Body of pancreas (tissue), 4 donors: Measurements from ENCODE around the gene TMEM187. TPM values are rescaled to one million over a fixed set of nuclear protein-coding genes. Genes with fewer than 3 reads are reported as not detected.
A peak's percentile ranks its signal among the peaks of the same experiment; 100 is the strongest.

ENCODE experiments used
- ATAC-seq: fragments of 150-250 bp; one replicate; pipeline ENCODE4 v1.9.1; 2016
- DNase-seq, 4 donors: peaks; one replicate each; pipeline ENCODE4 v3.0.0-alpha.2; 2019
- H3K27ac ChIP-seq, 4 donors: fragments of 200-600 bp; sonication (generic); 1 replicate in 3 of 4; 2 replicates in 1 of 4; pipeline versions ENCODE4 v1.5.1 to v1.6.1; 2016 to 2019; ENCODE audit warnings: mild to moderate bottlenecking in 1 of 4, mixed read lengths in 1 of 4, moderate library complexity in 1 of 4
- H3K27me3 ChIP-seq, 2 donors: fragments of 200-600 bp; sonication (generic); one replicate each; pipeline ENCODE4 v1.6.0; 2016; ENCODE audit warnings: mild to moderate bottlenecking in 1 of 2
- H3K36me3 ChIP-seq, 2 donors: fragments of 200-600 bp; sonication (generic); replicated peaks in 1 of 2; 2 replicates each; pipeline ENCODE4 v1.5.1; 2016; ENCODE audit warnings: low read depth in 2 of 2; ENCODE audit not compliant: insufficient read depth in 1 of 2
- H3K4me1 ChIP-seq: fragments of 200-600 bp; sonication (generic); one replicate; pipeline ENCODE4 v1.6.0; 2016
- H3K4me3 ChIP-seq, 2 donors: fragments of 200-600 bp; sonication (generic); 1 replicate in 1 of 2; 2 replicates in 1 of 2; pipeline ENCODE4 v1.5.1; 2016 to 2019
- H3K9me3 ChIP-seq, 3 donors: fragments of 200-600 bp; sonication (generic); 1 replicate in 2 of 3; 2 replicates in 1 of 3; pipeline ENCODE4 v1.5.1; 2016
- CTCF ChIP-seq, 7 experiments: fragments of 450-650 bp in 4 of 7; fragments of 200-600 bp in 3 of 7; sonication (generic) in 3 of 7; IDR thresholded peaks; one replicate each; pipeline ENCODE4 v1.5.1; 2016 to 2019; ENCODE audit warnings: antibody characterized with exemption in 7 of 7
- POLR2A ChIP-seq, 3 donors: fragments of 450-650 bp; IDR thresholded peaks; one replicate each; pipeline ENCODE4 v1.6.1; 2016; ENCODE audit warnings: antibody characterized with exemption in 3 of 3, mild to moderate bottlenecking in 2 of 3
- WGBS, 2 donors: methylation state at CpG; one replicate each; pipeline ENCODE4 v1.1.5; 2017; 5-methylcytosine and 5-hydroxymethylcytosine counted together
- intact Hi-C: fragments of 100-400 bp; cut with DNase I; formaldehyde crosslinking; loops from one replicate; pipeline ENCODE4 v1.15.1; 2023
- total RNA-seq, 2 donors: library from RNA; depleted of rRNA; stranded (reverse); fragments of >200 nt; gene quantifications; one replicate each; pipeline ENCODE4 v1.1.0, GENCODE V29; 2016

TMEM187 gene
- total RNA-seq, 2 donors from 2014 or later: 8.8 to 10.9 TPM

GRCh38 chrX:153968255-153968654 lies 4.3 kb upstream of the TMEM187 start:
- peak overlapping the region in 2 of 4 donors; percentile 61 to 95 for H3K27ac ChIP-seq
- H3K9me3 ChIP-seq: no peaks in the 10 kb centered on the region
- TF ChIP-seq CTCF (IDR thresholded peaks at IDR 0.05): no peak
- no peak for TF ChIP-seq POLR2A (IDR thresholded peaks at IDR 0.05)
- no peak for DNase-seq
- intact Hi-C loops: no loop called here
- no peaks in the 10 kb centered on the region for H3K36me3 ChIP-seq
- 18 to 60% methylated on average over 3 of the region's 9 CpGs for WGBS, 2 donors
- no peaks in the 10 kb centered on the region for H3K27me3 ChIP-seq
- ATAC-seq: no peak
- peaks cover 49% of the 10 kb centered on the region for H3K4me1 ChIP-seq
- H3K4me3 ChIP-seq: no peak overlapping the region

- Histone ChIP-seq H3K9me3 (no peaks in the 10 kb centered on the region), H3K27ac (peak overlapping the region in 2 of 4 donors; percentile 95 to 98), H3K27me3 (no peaks in the 10 kb centered on the region), H3K4me1 (peaks cover 50% of the 10 kb centered on the region), H3K4me3 (no peak overlapping the region), H3K36me3 (no peaks in the 10 kb centered on the region)
- 8 to 32% methylated on average over 6 to 8 of the region's 12 CpGs for WGBS, 2 donors
- ATAC-seq (no peak), DNase-seq (no peak)
- TF ChIP-seq POLR2A (IDR thresholded peaks at IDR 0.05) (no peak), CTCF (IDR thresholded peaks at IDR 0.05) (no peak)
- intact Hi-C loops: no loop called here
These were observed 3.8 kb upstream of the TMEM187 start for GRCh38 chrX:153968754-153969124.

GRCh38 chrX:153969125-153969903 lies 3.2 kb upstream of the TMEM187 start:
- Histone ChIP-seq H3K4me3 (peak overlapping the region in 1 of 2 donors; percentile 95), H3K9me3 (no peaks in the 10 kb centered on the region), H3K36me3 (no peaks in the 10 kb centered on the region), H3K4me1 (peaks cover 56% of the 10 kb centered on the region), H3K27ac (peak overlapping the region in 3 of 4 donors; percentile 94 to 98 (median 95)), H3K27me3 (no peaks in the 10 kb centered on the region)
- no peak for DNase-seq
- 13% methylated on average over 19 of the region's 25 CpGs; no CpG with 5 or more reads in 1 of the 2 donors for WGBS, 2 donors
- intact Hi-C loops: no loop called here
- TF ChIP-seq POLR2A (IDR thresholded peaks at IDR 0.05) (no peak), CTCF (IDR thresholded peaks at IDR 0.05) (no peak)
- ATAC-seq: no peak

GRCh38 chrX:153969904-153970356 lies 2.6 kb upstream of the TMEM187 start:
- Histone ChIP-seq H3K27ac (peak overlapping the region in 3 of 4 donors; percentile 94 to 98 (median 95)), H3K9me3 (no peaks in the 10 kb centered on the region), H3K4me3 (peak overlapping the region; percentile 80 to 95), H3K27me3 (no peaks in the 10 kb centered on the region), H3K4me1 (peaks cover 61% of the 10 kb centered on the region), H3K36me3 (no peaks in the 10 kb centered on the region)
- ATAC-seq (no peak), DNase-seq (no peak)
- TF ChIP-seq POLR2A (IDR thresholded peaks at IDR 0.05): no peak
- WGBS, 2 donors: 0 to 1% methylated on average over 3 to 22 of the region's 26 CpGs
- intact Hi-C loops: no loop called here

- Histone ChIP-seq H3K27ac (peak overlapping the region; percentile 94 to 99 (median 96)), H3K9me3 (no peaks in the 10 kb centered on the region), H3K27me3 (no peaks in the 10 kb centered on the region), H3K4me1 (peaks cover 57% of the 10 kb centered on the region), H3K4me3 (peak overlapping the region; percentile 80 to 95), H3K36me3 (no peaks in the 10 kb centered on the region)
- no peak for TF ChIP-seq CTCF (IDR thresholded peaks at IDR 0.05)
- TF ChIP-seq POLR2A (IDR thresholded peaks at IDR 0.05): no peak
- 0% methylated on average over 12 to 26 of the region's 49 CpGs for WGBS, 2 donors
- ATAC-seq (peak; percentile 0), DNase-seq (peak in 2 of 4 donors; percentile 31 to 43)
- intact Hi-C loops: no loop called here
These were observed 2.0 kb upstream of the TMEM187 start for GRCh38 chrX:153970357-153971123.
